SK-N-SH (cell line): ENCODE data around the gene TNRC6C.

Experiments used
- CTCF ChIP-seq: fragments of 200-600 bp; sonication (generic); IDR thresholded peaks from 2 replicates; pipeline ENCODE4 v1.6.1; 2017; ENCODE audit warnings: antibody characterized with exemption, mild to moderate bottlenecking, moderate library complexity
- EP300 ChIP-seq, 2 experiments: IDR thresholded peaks; 2 replicates each; pipeline versions ENCODE4 v1.4.0 to v1.6.1; 2012; ENCODE audit warnings: borderline replicate concordance in 1 of 2, low read depth in 1 of 2, low read length in 1 of 2
- GABPA ChIP-seq: IDR thresholded peaks from 2 replicates; pipeline ENCODE4 v1.4.0; 2012; ENCODE audit warnings: low read depth, mild to moderate bottlenecking
- MEF2A ChIP-seq: IDR thresholded peaks from 2 replicates; pipeline ENCODE4 v1.4.0; 2012; ENCODE audit warnings: low read depth, borderline replicate concordance
- MXI1 ChIP-seq: IDR thresholded peaks from 2 replicates; pipeline ENCODE4 v1.6.1; 2012; ENCODE audit warnings: mild to moderate bottlenecking, low read depth, low read length, improper control_type of control experiment
- NRF1 ChIP-seq: IDR thresholded peaks from 2 replicates; pipeline ENCODE4 v1.6.1; 2012; ENCODE audit warnings: low read depth, mild to moderate bottlenecking, low read length
- RAD21 ChIP-seq: IDR thresholded peaks from 2 replicates; pipeline ENCODE4 v1.6.1; 2012; ENCODE audit warnings: mild to moderate bottlenecking, low read length
- TAF1 ChIP-seq: IDR thresholded peaks from 2 replicates; pipeline ENCODE4 v1.6.1; 2012; ENCODE audit warnings: low read depth, mild to moderate bottlenecking, low read length, moderate library complexity, borderline replicate concordance
- YY1 ChIP-seq: IDR thresholded peaks from 2 replicates; pipeline ENCODE4 v1.4.0; 2012; ENCODE audit warnings: low read depth, mild to moderate bottlenecking
- TF ChIP-seq, protein P1 (sequence below): IDR thresholded peaks from 2 replicates; pipeline ENCODE4 v1.4.0; 2012; ENCODE audit warnings: low read depth
- TF ChIP-seq, protein P2 (sequence below): IDR thresholded peaks from 2 replicates; pipeline ENCODE4 v1.4.0; 2012; ENCODE audit warnings: low read depth, borderline replicate concordance

GRCh38 chr17:78151514-78152008 lies 193.1 kb downstream of the TNRC6C start:
- TF ChIP-seq GABPA (no peak), TAF1 (no peak), CTCF (no peak), MXI1 (no peak), YY1 (no peak), EP300 (IDR thresholded peaks at IDR 0.05; ENCODE audit: borderline replicate concordance in 1 of 2, low read depth in 1 of 2, low read length in 1 of 2) (no peak), NRF1 (no peak), MEF2A (no peak), RAD21 (no peak)
- TF ChIP-seq, protein P1, sequence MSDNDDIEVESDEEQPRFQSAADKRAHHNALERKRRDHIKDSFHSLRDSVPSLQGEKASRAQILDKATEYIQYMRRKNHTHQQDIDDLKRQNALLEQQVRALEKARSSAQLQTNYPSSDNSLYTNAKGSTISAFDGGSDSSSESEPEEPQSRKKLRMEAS, result no peak
- TF ChIP-seq, protein P2, sequence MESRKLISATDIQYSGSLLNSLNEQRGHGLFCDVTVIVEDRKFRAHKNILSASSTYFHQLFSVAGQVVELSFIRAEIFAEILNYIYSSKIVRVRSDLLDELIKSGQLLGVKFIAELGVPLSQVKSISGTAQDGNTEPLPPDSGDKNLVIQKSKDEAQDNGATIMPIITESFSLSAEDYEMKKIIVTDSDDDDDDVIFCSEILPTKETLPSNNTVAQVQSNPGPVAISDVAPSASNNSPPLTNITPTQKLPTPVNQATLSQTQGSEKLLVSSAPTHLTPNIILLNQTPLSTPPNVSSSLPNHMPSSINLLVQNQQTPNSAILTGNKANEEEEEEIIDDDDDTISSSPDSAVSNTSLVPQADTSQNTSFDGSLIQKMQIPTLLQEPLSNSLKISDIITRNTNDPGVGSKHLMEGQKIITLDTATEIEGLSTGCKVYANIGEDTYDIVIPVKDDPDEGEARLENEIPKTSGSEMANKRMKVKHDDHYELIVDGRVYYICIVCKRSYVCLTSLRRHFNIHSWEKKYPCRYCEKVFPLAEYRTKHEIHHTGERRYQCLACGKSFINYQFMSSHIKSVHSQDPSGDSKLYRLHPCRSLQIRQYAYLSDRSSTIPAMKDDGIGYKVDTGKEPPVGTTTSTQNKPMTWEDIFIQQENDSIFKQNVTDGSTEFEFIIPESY, result no peak
